ENCODE data around the gene NTNG1. TPM values are rescaled to one million over a fixed set of nuclear protein-coding genes. Genes with fewer than 3 reads are reported as not detected.

The NTNG1 gene
- total RNA-seq, 1 experiment from 2014 or later = 1.5 TPM

GRCh38 chr1:107362468-107363140 lies 221.8 kb downstream of the NTNG1 start:
- no peak overlapping the region for H2BK120ac ChIP-seq (ENCODE audit: low read depth, low read length, poor library complexity, severe bottlenecking)
- no peak overlapping the region for H3T11ph ChIP-seq (ENCODE audit: low read length)
- no peak overlapping the region for H3K4ac ChIP-seq (ENCODE audit: low read depth, low read length)
- no peak overlapping the region for H2BK15ac ChIP-seq (ENCODE audit: low read depth, low read length)
- H3K9ac ChIP-seq (ENCODE audit: extremely low read depth, insufficient read length, low read length) = no peak overlapping the region
- no peak overlapping the region for H3K56ac ChIP-seq (ENCODE audit: insufficient read length, low read depth, low read length)
- H3K14ac ChIP-seq (ENCODE audit: insufficient read depth, low read length) = no peak overlapping the region
- Mint-ChIP-seq H3K4me1 (peaks cover 16 to 17% of the 10 kb centered on the region in 2 experiments), H3K27me3 (ENCODE audit: low read depth) (no peaks in the 10 kb centered on the region), H3K9me3 (no peaks in the 10 kb centered on the region), H3K27ac (no peak overlapping the region), H3K36me3 (ENCODE audit: insufficient read depth in 1 of 3, low read depth in 3 of 3) (no peaks in the 10 kb centered on the region), H3K4me3 (no peak overlapping the region)
- H3K9me3 ChIP-seq (ENCODE audit: control insufficient read depth, low read depth, low read length) = no peaks in the 10 kb centered on the region
- no peaks in the 10 kb centered on the region for H3K79me1 ChIP-seq (ENCODE audit: insufficient read depth, low read depth, low read length, poor library complexity, severe bottlenecking)
- no peak overlapping the region for H3K27ac ChIP-seq (ENCODE audit: insufficient read length, low read depth, low read length)
- no peak overlapping the region for H2AFZ ChIP-seq (ENCODE audit: low read length)
- H4K20me1 ChIP-seq (ENCODE audit: control insufficient read depth, insufficient read depth, insufficient read length) = no peaks in the 10 kb centered on the region
- no peaks in the 10 kb centered on the region for H3K27me3 ChIP-seq (ENCODE audit: insufficient read depth, low read length)
- H2BK5ac ChIP-seq (ENCODE audit: insufficient read length, low read length) = no peak overlapping the region
- no peak overlapping the region for H4K5ac ChIP-seq (ENCODE audit: insufficient read length, low read depth, low read length)
- no peak overlapping the region for H2AK5ac ChIP-seq (ENCODE audit: insufficient read length, low read length)
- no peak overlapping the region for H4K91ac ChIP-seq (ENCODE audit: insufficient read length, low read depth, low read length)
- no peak overlapping the region for H4K8ac ChIP-seq (replicated peaks; ENCODE audit: insufficient read length, low read depth, low read length)
- H3K4me1 ChIP-seq (ENCODE audit: insufficient read depth, low read length) = no peaks in the 10 kb centered on the region
- no peaks in the 10 kb centered on the region for H3K79me2 ChIP-seq (ENCODE audit: insufficient read depth, low read length)
- no peak for TF ChIP-seq CTCF (conservative IDR thresholded peaks at IDR 0.05)
- WGBS (ENCODE audit: extremely low coverage, insufficient read length, low lambda C conversion rate) = no CpG with 5 or more reads among the region's 3 CpGs
- no peak overlapping the region for H3K23ac ChIP-seq (ENCODE audit: insufficient read length, low read depth, low read length)
- DNase-seq = no peak
- H2BK20ac ChIP-seq (ENCODE audit: low read depth, low read length, poor library complexity, severe bottlenecking) = no peak overlapping the region
- no peak overlapping the region for H3K4me2 ChIP-seq (ENCODE audit: insufficient read depth, insufficient read length, low read length)
- no peaks in the 10 kb centered on the region for H3K23me2 ChIP-seq (ENCODE audit: insufficient read length, low read depth, low read length, poor library complexity, severe bottlenecking)
- no peak overlapping the region for H3K18ac ChIP-seq (ENCODE audit: insufficient read length, low read depth, low read length)
- H2BK12ac ChIP-seq (ENCODE audit: insufficient read length, low read depth, low read length) = no peak overlapping the region
